ENCODE results near the gene PHLDA3. TPM values are rescaled to one million over a fixed set of nuclear protein-coding genes. Genes with fewer than 3 reads are reported as not detected.
A peak's percentile ranks its signal among the peaks of the same experiment; 100 is the strongest.

The PHLDA3 gene
- total and polyA plus RNA-seq, 2 donors (not counting 1 experiment from before 2014, with no cell fraction given), result 26.5 to 141 TPM

DNA sequence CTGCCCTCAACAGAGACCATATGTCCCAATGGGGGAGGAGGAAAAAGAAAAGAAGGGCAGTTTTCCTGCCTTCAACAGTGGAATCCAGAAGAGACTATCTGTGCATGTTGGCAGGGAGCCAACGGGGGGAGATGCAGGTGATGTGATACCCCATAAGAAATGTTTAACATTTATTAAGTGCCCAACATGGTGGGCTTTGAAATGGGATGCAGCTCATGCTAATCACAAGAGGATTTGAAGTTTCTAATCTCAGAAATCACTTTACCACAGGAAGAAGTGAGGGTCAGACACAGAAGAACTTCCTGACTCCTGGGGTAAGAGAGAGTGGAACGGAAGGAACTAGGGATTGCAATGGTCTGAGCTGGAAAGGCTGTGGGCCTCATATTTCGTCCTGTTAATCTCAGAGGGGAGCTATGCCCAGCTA, 21.7 kb upstream of the PHLDA3 start:
- H3K36me3 ChIP-seq (ENCODE audit: control insufficient read depth, insufficient read depth, low read length), result peaks cover 28% of the 10 kb centered on the region
- no peaks in the 10 kb centered on the region for H4K20me1 ChIP-seq (ENCODE audit: control insufficient read depth, extremely low read depth, insufficient read depth, low read length)
- no peaks in the 10 kb centered on the region for H3K9me3 ChIP-seq (ENCODE audit: control insufficient read depth, insufficient read depth, low read depth, low read length)
- no peak for TF ChIP-seq EZH2 (IDR thresholded peaks at IDR 0.05; ENCODE audit: low read length, missing control alignments)
- TF ChIP-seq, protein P1, sequence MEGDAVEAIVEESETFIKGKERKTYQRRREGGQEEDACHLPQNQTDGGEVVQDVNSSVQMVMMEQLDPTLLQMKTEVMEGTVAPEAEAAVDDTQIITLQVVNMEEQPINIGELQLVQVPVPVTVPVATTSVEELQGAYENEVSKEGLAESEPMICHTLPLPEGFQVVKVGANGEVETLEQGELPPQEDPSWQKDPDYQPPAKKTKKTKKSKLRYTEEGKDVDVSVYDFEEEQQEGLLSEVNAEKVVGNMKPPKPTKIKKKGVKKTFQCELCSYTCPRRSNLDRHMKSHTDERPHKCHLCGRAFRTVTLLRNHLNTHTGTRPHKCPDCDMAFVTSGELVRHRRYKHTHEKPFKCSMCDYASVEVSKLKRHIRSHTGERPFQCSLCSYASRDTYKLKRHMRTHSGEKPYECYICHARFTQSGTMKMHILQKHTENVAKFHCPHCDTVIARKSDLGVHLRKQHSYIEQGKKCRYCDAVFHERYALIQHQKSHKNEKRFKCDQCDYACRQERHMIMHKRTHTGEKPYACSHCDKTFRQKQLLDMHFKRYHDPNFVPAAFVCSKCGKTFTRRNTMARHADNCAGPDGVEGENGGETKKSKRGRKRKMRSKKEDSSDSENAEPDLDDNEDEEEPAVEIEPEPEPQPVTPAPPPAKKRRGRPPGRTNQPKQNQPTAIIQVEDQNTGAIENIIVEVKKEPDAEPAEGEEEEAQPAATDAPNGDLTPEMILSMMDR (conservative IDR thresholded peaks at IDR 0.05 in 1 of 2, IDR thresholded peaks at IDR 0.05 in 1 of 2; ENCODE audit: low read depth in 1 of 2, low read length in 2 of 2), result no peak
- H3K27ac ChIP-seq (ENCODE audit: insufficient read depth, low read length), result no peak overlapping the region
- H3K4me2 ChIP-seq (ENCODE audit: extremely low read depth, insufficient read depth, low read length), result no peak overlapping the region
- H3K27me3 ChIP-seq (ENCODE audit: control insufficient read depth, insufficient read depth, low read length), result no peaks in the 10 kb centered on the region
- H2AFZ ChIP-seq (ENCODE audit: low read length), result no peak overlapping the region
- peaks cover 57% of the 10 kb centered on the region for H3K4me1 ChIP-seq (ENCODE audit: control insufficient read depth, extremely low read depth, insufficient read depth, low read length)
- peak in 1 of 2 donors; percentile 41 for DNase-seq (ENCODE audit: low read depth in 2 of 2)
- no peak overlapping the region for H3K9ac ChIP-seq (ENCODE audit: insufficient read depth, low read length)
- peaks cover 17% of the 10 kb centered on the region for H3K79me2 ChIP-seq (ENCODE audit: control insufficient read depth, insufficient read depth, low read length)
- H3K4me3 ChIP-seq (replicated peaks in 1 of 4; ENCODE audit: control extremely low read depth in 1 of 4, insufficient read depth in 1 of 4, low read depth in 3 of 4, low read length in 4 of 4), result no peak overlapping the region

GRCh38 chr1:201489643-201490261, 20.8 kb upstream of the PHLDA3 start:
- peaks cover 33% of the 10 kb centered on the region for H3K36me3 ChIP-seq (ENCODE audit: control insufficient read depth, insufficient read depth, low read length)
- H3K4me2 ChIP-seq (ENCODE audit: extremely low read depth, insufficient read depth, low read length), result no peak overlapping the region
- H2AFZ ChIP-seq (ENCODE audit: low read length), result no peak overlapping the region
- H4K20me1 ChIP-seq (ENCODE audit: control insufficient read depth, extremely low read depth, insufficient read depth, low read length), result no peaks in the 10 kb centered on the region
- H3K27me3 ChIP-seq (ENCODE audit: control insufficient read depth, insufficient read depth, low read length), result no peaks in the 10 kb centered on the region
- no peak overlapping the region for H3K9ac ChIP-seq (ENCODE audit: insufficient read depth, low read length)
- no peaks in the 10 kb centered on the region for H3K9me3 ChIP-seq (ENCODE audit: control insufficient read depth, insufficient read depth, low read depth, low read length)
- H3K79me2 ChIP-seq (ENCODE audit: control insufficient read depth, insufficient read depth, low read length), result peaks cover 17% of the 10 kb centered on the region
- TF ChIP-seq, protein P1 (conservative IDR thresholded peaks at IDR 0.05 in 1 of 2, IDR thresholded peaks at IDR 0.05 in 1 of 2; ENCODE audit: low read depth in 1 of 2, low read length in 2 of 2), result no peak
- TF ChIP-seq EZH2 (IDR thresholded peaks at IDR 0.05; ENCODE audit: low read length, missing control alignments), result no peak
- H3K4me3 ChIP-seq (replicated peaks in 1 of 4; ENCODE audit: control extremely low read depth in 1 of 4, insufficient read depth in 1 of 4, low read depth in 3 of 4, low read length in 4 of 4), result no peak overlapping the region
- no peak for DNase-seq (ENCODE audit: low read depth in 2 of 2)
- H3K27ac ChIP-seq (ENCODE audit: insufficient read depth, low read length), result peak overlapping the region; percentile 73
- peaks cover 51% of the 10 kb centered on the region for H3K4me1 ChIP-seq (ENCODE audit: control insufficient read depth, extremely low read depth, insufficient read depth, low read length)

GRCh38 chr1:201488830-201489589, 20.0 kb upstream of the PHLDA3 start:
- Histone ChIP-seq H3K4me1 (ENCODE audit: control insufficient read depth, extremely low read depth, insufficient read depth, low read length) (peaks cover 45% of the 10 kb centered on the region), H3K27me3 (ENCODE audit: control insufficient read depth, insufficient read depth, low read length) (no peaks in the 10 kb centered on the region), H3K27ac (ENCODE audit: insufficient read depth, low read length) (peak overlapping the region; percentile 73), H3K79me2 (ENCODE audit: control insufficient read depth, insufficient read depth, low read length) (peaks cover 16% of the 10 kb centered on the region), H4K20me1 (ENCODE audit: control insufficient read depth, extremely low read depth, insufficient read depth, low read length) (no peaks in the 10 kb centered on the region), H3K4me2 (ENCODE audit: extremely low read depth, insufficient read depth, low read length) (no peak overlapping the region), H3K9ac (ENCODE audit: insufficient read depth, low read length) (no peak overlapping the region), H2AFZ (ENCODE audit: low read length) (no peak overlapping the region), H3K36me3 (ENCODE audit: control insufficient read depth, insufficient read depth, low read length) (peaks cover 31% of the 10 kb centered on the region), H3K4me3 (replicated peaks in 1 of 4; ENCODE audit: control extremely low read depth in 1 of 4, insufficient read depth in 1 of 4, low read depth in 3 of 4, low read length in 4 of 4) (no peak overlapping the region), H3K9me3 (ENCODE audit: control insufficient read depth, insufficient read depth, low read depth, low read length) (no peaks in the 10 kb centered on the region)
- peak; percentile 95 to 97 for DNase-seq (ENCODE audit: low read depth in 2 of 2)
- TF ChIP-seq EZH2 (IDR thresholded peaks at IDR 0.05; ENCODE audit: low read length, missing control alignments), result no peak
- TF ChIP-seq, protein P1 (conservative IDR thresholded peaks at IDR 0.05 in 1 of 2, IDR thresholded peaks at IDR 0.05 in 1 of 2; ENCODE audit: low read depth in 1 of 2, low read length in 2 of 2), result no peak

Data from fibroblast of lung (primary cell).